Lower leg skin (tissue), 3 donors: ENCODE data around the gene LSM14B.

Experiments
- POLR2A ChIP-seq, 2 donors: fragments of 450-650 bp; IDR thresholded peaks; one replicate each; pipeline ENCODE4 v1.6.1; 2016 to 2017; ENCODE audit warnings: antibody characterized with exemption in 2 of 2, mild to moderate bottlenecking in 1 of 2, moderate library complexity in 1 of 2
- TF ChIP-seq, protein P1 (sequence below), 3 donors: fragments of 450-650 bp; IDR thresholded peaks; one replicate each; pipeline ENCODE4 v1.5.1; 2016; ENCODE audit warnings: antibody characterized with exemption in 3 of 3, mild to moderate bottlenecking in 3 of 3, moderate library complexity in 2 of 3

DNA sequence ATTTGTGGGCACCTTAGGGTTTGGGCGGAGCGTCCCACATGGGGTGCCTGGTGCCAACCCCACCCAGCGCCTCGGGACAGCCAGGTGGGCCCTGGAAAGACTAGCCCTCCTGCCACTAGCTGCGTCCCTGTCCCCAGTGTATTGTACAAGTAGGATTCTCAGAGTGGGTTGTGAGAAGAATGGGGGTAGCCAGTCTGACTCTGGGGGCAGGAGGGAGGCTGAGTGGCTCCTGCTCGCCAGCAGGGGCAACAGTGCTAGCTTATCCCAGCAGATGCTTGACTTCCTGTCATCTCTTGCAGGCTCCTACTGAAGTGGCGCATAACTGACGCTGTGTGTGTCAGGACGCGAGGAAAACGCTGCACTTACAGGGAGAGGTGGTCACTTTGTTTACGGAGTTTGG lies 11.6 kb downstream of the LSM14B start:
- no peak for TF ChIP-seq POLR2A (IDR thresholded peaks at IDR 0.05)
- TF ChIP-seq, protein P1, sequence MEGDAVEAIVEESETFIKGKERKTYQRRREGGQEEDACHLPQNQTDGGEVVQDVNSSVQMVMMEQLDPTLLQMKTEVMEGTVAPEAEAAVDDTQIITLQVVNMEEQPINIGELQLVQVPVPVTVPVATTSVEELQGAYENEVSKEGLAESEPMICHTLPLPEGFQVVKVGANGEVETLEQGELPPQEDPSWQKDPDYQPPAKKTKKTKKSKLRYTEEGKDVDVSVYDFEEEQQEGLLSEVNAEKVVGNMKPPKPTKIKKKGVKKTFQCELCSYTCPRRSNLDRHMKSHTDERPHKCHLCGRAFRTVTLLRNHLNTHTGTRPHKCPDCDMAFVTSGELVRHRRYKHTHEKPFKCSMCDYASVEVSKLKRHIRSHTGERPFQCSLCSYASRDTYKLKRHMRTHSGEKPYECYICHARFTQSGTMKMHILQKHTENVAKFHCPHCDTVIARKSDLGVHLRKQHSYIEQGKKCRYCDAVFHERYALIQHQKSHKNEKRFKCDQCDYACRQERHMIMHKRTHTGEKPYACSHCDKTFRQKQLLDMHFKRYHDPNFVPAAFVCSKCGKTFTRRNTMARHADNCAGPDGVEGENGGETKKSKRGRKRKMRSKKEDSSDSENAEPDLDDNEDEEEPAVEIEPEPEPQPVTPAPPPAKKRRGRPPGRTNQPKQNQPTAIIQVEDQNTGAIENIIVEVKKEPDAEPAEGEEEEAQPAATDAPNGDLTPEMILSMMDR (IDR thresholded peaks at IDR 0.05): no peak
